ENCODE results near the gene CTNNBIP1. TPM values are rescaled to one million over a fixed set of nuclear protein-coding genes. Genes with fewer than 3 reads are reported as not detected.

Gene CTNNBIP1
- total and polyA plus RNA-seq, 4 donors, result 6.7 to 10.6 (median 9.6) TPM

DNA sequence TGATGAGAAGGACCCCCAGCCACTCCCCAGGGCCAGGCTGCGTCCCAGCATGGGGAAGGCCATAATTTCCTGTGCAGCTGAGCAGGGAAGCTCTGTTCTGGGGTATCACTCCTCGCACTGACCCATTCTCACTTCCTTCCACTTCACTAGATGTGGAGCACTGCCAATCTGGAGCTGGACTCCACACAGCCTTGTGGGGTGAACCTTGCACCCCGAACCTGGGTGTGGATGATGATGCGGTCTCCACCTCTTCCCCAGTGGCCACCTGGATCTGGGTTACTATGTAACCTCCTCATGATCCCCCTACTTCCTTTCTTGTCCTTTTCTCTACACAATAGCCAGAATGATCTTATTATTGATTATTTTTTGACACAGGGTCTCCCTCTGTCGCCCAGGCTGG lies 36.7 kb downstream of the CTNNBIP1 start:
- DNase-seq (ENCODE audit: low spot score), result no peak
- no peaks in the 10 kb centered on the region for H3K27me3 ChIP-seq (ENCODE audit: control insufficient read depth in 4 of 4, insufficient read depth in 4 of 4, low read length in 3 of 4)
- H3K36me3 ChIP-seq (ENCODE audit: control insufficient read depth in 4 of 4, insufficient read depth in 3 of 4, low read depth in 1 of 4, low read length in 3 of 4), result peaks cover 0 to 3% (median 1%) of the 10 kb centered on the region in 4 donors
- no peak overlapping the region for H3K4me3 ChIP-seq (ENCODE audit: low read depth in 1 of 3, low read length in 3 of 3)
- WGBS, result 86% methylated on average over 5 of the region's 5 CpGs
- no peak for TF ChIP-seq TAF1 (conservative IDR thresholded peaks at IDR 0.05)
- TF ChIP-seq RAD21 (IDR thresholded peaks at IDR 0.05), result no peak
- TF ChIP-seq NR2F2 (IDR thresholded peaks at IDR 0.05), result no peak
- no peak for TF ChIP-seq FOXA1 (IDR thresholded peaks at IDR 0.05)
- no peak for TF ChIP-seq YY1 (IDR thresholded peaks at IDR 0.05)
- TF ChIP-seq, protein P1, sequence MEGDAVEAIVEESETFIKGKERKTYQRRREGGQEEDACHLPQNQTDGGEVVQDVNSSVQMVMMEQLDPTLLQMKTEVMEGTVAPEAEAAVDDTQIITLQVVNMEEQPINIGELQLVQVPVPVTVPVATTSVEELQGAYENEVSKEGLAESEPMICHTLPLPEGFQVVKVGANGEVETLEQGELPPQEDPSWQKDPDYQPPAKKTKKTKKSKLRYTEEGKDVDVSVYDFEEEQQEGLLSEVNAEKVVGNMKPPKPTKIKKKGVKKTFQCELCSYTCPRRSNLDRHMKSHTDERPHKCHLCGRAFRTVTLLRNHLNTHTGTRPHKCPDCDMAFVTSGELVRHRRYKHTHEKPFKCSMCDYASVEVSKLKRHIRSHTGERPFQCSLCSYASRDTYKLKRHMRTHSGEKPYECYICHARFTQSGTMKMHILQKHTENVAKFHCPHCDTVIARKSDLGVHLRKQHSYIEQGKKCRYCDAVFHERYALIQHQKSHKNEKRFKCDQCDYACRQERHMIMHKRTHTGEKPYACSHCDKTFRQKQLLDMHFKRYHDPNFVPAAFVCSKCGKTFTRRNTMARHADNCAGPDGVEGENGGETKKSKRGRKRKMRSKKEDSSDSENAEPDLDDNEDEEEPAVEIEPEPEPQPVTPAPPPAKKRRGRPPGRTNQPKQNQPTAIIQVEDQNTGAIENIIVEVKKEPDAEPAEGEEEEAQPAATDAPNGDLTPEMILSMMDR (IDR thresholded peaks at IDR 0.05; ENCODE audit: low read depth, low read length, missing input control), result no peak
- TF ChIP-seq, protein P2, sequence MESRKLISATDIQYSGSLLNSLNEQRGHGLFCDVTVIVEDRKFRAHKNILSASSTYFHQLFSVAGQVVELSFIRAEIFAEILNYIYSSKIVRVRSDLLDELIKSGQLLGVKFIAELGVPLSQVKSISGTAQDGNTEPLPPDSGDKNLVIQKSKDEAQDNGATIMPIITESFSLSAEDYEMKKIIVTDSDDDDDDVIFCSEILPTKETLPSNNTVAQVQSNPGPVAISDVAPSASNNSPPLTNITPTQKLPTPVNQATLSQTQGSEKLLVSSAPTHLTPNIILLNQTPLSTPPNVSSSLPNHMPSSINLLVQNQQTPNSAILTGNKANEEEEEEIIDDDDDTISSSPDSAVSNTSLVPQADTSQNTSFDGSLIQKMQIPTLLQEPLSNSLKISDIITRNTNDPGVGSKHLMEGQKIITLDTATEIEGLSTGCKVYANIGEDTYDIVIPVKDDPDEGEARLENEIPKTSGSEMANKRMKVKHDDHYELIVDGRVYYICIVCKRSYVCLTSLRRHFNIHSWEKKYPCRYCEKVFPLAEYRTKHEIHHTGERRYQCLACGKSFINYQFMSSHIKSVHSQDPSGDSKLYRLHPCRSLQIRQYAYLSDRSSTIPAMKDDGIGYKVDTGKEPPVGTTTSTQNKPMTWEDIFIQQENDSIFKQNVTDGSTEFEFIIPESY (IDR thresholded peaks at IDR 0.05), result no peak
- TF ChIP-seq, protein P3, sequence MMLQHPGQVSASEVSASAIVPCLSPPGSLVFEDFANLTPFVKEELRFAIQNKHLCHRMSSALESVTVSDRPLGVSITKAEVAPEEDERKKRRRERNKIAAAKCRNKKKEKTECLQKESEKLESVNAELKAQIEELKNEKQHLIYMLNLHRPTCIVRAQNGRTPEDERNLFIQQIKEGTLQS (IDR thresholded peaks at IDR 0.05), result no peak
- TF ChIP-seq HNF4G (IDR thresholded peaks at IDR 0.05), result no peak
- no peak for TF ChIP-seq JUND (IDR thresholded peaks at IDR 0.05)
- TF ChIP-seq SP1 (IDR thresholded peaks at IDR 0.05), result no peak
- TF ChIP-seq EGR1 (IDR thresholded peaks at IDR 0.05; ENCODE audit: low read depth in 2 of 2), result no peak
- TF ChIP-seq FOXA2 (IDR thresholded peaks at IDR 0.05), result no peak
- H3K9me3 ChIP-seq (ENCODE audit: control insufficient read depth in 4 of 4, low read length in 3 of 4), result no peaks in the 10 kb centered on the region
- peaks cover 0 to 16% (median 12%) of the 10 kb centered on the region in 4 donors for H3K4me1 ChIP-seq (ENCODE audit: control insufficient read depth in 4 of 4, insufficient read depth in 4 of 4, low read length in 3 of 4)
- H3K9ac ChIP-seq (ENCODE audit: low read depth in 1 of 2, low read length in 2 of 2), result no peak overlapping the region
- no peak overlapping the region for H3K27ac ChIP-seq (ENCODE audit: low read depth in 1 of 2, low read length in 2 of 2)

DNA sequence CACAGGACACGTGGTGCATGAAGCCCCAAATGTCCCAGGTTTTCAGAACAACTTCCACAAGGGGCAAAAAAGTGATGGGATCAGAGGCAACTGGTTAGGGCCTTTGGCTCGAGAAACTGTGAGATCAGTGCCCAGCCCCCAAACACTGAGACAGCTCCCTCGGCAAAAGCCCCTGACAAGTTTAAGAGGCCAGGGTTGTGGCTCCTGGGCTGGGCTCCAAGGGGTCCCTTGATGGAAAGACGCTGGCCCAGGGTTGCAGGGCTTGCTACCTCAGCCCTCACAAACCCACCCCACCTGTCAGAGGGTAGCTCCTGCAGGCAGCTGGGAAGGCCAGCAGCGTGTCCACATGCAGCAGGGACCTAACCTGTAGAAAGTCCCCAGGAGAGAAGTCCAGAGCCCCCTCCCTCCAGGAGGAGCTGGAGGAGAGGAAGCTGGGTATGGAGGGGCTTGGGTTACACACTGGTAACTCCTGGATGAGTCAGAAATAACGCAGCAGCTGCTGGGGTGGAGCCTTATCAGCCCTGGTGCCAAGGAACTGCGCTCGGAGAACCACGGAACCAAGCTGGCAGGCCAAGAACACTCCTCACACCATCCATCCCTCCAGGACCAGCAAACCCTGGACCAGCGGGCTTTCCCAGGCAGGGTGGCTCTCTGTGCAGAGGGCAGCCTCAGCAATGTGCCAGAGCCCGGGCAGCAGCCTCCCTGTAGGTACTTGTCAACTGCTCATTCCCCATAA lies 37.5 kb downstream of the CTNNBIP1 start:
- Histone ChIP-seq H3K27me3 (ENCODE audit: control insufficient read depth in 4 of 4, insufficient read depth in 4 of 4, low read length in 3 of 4) (no peaks in the 10 kb centered on the region), H3K4me3 (ENCODE audit: low read depth in 1 of 3, low read length in 3 of 3) (no peak overlapping the region), H3K9ac (ENCODE audit: low read depth in 1 of 2, low read length in 2 of 2) (no peak overlapping the region), H3K27ac (ENCODE audit: low read depth in 1 of 2, low read length in 2 of 2) (no peak overlapping the region), H3K36me3 (ENCODE audit: control insufficient read depth in 4 of 4, insufficient read depth in 3 of 4, low read depth in 1 of 4, low read length in 3 of 4) (peaks cover 0 to 3% (median 1%) of the 10 kb centered on the region in 4 donors), H3K4me1 (ENCODE audit: control insufficient read depth in 4 of 4, insufficient read depth in 4 of 4, low read length in 3 of 4) (peaks cover 2 to 22% (median 19%) of the 10 kb centered on the region in 4 donors), H3K9me3 (ENCODE audit: control insufficient read depth in 4 of 4, low read length in 3 of 4) (no peaks in the 10 kb centered on the region)
- no peak for DNase-seq (ENCODE audit: low spot score)
- TF ChIP-seq RAD21 (IDR thresholded peaks at IDR 0.05) (no peak), FOXA1 (IDR thresholded peaks at IDR 0.05) (no peak), FOXA2 (IDR thresholded peaks at IDR 0.05) (no peak), HNF4G (IDR thresholded peaks at IDR 0.05) (no peak), EGR1 (IDR thresholded peaks at IDR 0.05; ENCODE audit: low read depth in 2 of 2) (no peak), TAF1 (conservative IDR thresholded peaks at IDR 0.05) (no peak), HNF4A (conservative IDR thresholded peaks at IDR 0.05) (no peak)
- TF ChIP-seq, protein P4, sequence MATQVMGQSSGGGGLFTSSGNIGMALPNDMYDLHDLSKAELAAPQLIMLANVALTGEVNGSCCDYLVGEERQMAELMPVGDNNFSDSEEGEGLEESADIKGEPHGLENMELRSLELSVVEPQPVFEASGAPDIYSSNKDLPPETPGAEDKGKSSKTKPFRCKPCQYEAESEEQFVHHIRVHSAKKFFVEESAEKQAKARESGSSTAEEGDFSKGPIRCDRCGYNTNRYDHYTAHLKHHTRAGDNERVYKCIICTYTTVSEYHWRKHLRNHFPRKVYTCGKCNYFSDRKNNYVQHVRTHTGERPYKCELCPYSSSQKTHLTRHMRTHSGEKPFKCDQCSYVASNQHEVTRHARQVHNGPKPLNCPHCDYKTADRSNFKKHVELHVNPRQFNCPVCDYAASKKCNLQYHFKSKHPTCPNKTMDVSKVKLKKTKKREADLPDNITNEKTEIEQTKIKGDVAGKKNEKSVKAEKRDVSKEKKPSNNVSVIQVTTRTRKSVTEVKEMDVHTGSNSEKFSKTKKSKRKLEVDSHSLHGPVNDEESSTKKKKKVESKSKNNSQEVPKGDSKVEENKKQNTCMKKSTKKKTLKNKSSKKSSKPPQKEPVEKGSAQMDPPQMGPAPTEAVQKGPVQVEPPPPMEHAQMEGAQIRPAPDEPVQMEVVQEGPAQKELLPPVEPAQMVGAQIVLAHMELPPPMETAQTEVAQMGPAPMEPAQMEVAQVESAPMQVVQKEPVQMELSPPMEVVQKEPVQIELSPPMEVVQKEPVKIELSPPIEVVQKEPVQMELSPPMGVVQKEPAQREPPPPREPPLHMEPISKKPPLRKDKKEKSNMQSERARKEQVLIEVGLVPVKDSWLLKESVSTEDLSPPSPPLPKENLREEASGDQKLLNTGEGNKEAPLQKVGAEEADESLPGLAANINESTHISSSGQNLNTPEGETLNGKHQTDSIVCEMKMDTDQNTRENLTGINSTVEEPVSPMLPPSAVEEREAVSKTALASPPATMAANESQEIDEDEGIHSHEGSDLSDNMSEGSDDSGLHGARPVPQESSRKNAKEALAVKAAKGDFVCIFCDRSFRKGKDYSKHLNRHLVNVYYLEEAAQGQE (IDR thresholded peaks at IDR 0.05), result no peak
- TF ChIP-seq, protein P2 (IDR thresholded peaks at IDR 0.05), result no peak
- TF ChIP-seq, protein P1 (IDR thresholded peaks at IDR 0.05; ENCODE audit: low read depth, low read length, missing input control), result no peak
- 93% methylated on average over 11 of the region's 11 CpGs for WGBS

Data from liver (tissue), 9 donors.